HG02610 (cell line): ENCODE measurements around the gene CNTD1.
"Not testable (repeated sequence)": the region's sequence is repeated elsewhere in the genome, so short reads cannot be mapped to it uniquely, and the experiment has no call there.

ENCODE experiments used
- ATAC-seq: cut with Tn5 transposase; IDR thresholded peaks from one replicate; pipeline ENCODE4 v1.9.1; 2021; ENCODE audit warnings: mild to moderate bottlenecking, moderate library complexity; ENCODE audit not compliant: unreplicated experiment

CNTD1 gene

DNA sequence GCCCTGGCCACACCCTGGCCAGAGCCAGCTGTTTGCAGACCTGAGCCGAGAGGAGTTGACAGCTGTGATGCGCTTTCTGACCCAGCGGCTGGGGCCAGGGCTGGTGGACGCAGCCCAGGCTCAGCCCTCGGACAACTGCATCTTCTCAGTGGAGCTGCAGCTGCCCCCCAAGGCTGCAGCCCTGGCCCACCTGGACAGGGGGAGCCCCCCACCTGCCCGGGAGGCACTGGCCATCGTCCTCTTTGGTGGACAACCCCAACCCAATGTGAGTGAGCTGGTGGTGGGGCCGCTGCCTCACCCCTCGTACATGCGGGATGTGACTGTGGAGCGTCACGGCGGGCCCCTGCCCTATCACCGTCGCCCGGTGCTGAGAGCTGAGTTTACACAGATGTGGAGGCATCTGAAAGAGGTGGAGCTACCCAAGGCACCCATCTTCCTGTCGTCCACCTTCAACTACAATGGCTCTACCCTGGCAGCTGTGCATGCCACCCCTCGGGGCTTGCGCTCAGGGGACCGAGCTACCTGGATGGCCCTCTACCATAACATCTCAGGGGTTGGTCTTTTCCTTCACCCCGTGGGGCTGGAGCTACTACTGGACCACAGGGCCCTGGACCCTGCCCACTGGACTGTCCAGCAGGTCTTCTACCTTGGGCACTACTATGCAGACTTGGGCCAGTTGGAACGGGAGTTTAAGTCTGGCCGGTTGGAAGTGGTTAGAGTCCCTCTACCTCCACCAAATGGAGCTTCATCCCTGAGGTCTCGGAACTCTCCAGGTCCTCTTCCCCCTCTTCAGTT, 46.3 kb downstream of the CNTD1 start:
- ATAC-seq: no peak

DNA sequence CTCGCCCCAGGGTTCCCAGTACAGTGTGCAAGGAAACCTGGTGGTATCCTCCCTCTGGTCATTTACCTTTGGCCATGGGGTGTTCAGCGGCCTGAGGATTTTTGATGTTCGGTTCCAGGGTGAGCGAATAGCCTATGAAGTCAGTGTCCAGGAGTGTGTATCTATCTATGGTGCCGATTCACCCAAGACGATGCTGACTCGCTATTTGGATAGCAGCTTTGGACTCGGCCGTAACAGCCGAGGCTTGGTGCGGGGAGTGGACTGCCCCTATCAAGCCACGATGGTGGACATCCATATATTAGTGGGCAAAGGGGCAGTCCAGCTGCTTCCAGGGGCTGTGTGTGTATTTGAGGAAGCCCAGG, 46.9 kb downstream of the CNTD1 start:
- no peak for ATAC-seq

DNA sequence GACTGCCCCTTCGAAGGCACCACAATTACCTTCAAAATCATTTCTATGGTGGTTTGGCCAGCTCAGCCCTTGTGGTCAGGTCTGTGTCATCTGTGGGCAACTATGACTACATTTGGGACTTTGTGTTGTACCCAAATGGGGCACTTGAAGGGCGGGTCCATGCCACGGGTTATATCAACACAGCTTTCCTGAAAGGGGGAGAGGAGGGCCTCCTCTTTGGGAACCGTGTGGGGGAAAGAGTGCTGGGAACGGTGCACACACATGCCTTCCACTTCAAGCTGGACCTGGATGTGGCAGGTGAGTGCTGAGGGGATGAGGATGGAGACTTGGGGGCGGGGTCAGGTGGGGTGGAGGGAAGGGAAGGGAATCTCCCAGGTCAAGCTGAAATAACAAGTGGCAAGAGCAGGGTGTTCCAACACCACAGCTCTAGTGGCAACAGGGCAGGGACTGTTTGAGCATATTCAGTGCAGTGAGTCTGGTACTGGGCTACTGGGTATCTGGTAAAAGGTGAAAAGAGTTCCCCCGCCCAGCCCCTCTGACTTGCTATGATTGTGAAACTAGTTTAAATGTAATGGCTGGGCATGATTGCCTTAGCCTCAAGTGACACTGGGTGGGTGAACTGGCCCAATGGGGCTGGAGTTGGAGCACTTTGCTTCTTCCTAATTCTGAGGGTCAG, 47.4 kb downstream of the CNTD1 start:
- no peak for ATAC-seq

DNA sequence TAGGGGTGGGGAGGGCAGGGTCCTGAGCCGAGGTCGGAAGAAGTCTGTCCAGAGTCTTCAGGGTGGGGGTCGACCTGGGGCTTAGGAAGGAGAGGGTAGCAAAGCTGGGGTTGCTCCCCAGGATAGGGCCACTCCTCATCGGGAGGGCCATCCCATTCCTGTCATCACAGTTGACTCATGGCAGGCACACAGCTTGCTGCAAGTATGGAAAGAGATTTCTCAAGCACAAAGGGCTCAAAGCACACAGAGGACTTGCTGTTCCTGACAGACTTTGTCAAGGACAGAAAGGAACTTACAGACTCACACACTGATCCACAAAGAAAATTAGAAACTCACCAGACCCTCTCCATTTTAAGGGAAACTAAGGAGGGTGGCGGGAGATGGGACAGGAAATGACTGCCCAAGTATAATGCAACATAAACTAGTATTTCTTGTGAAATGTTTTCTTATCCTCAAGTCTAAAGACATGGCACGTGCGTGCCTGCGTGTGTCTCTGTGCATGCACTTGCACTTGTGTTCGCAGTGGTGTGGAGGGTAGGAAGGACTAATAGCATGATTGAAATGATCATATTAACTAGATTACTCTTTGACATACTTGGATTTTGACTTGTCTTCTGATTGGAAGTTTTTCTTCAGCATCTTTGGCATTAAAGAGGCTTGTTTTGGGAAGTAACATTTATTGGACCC, 48.1 kb downstream of the CNTD1 start:
- no peak for ATAC-seq

DNA sequence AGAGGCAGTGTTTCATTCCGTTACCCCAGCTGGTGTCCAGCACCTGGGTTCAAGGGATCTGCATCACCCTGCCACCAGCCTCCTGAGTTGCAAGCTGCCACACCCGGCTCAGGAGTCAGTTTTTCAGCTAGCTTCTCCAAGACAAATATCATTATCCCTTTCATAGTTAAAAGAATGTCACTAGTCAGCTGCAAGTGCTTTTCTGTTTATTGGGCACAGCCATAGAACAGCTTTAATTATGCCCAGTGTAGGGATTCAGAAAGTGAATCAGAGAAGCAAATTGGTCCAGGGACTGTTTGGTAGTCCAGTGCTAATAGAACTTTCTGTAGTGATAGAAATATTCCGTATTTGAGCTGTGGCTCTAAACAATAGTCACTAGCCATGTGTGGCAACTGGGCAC, 49.4 kb downstream of the CNTD1 start:
- no peak for ATAC-seq

DNA sequence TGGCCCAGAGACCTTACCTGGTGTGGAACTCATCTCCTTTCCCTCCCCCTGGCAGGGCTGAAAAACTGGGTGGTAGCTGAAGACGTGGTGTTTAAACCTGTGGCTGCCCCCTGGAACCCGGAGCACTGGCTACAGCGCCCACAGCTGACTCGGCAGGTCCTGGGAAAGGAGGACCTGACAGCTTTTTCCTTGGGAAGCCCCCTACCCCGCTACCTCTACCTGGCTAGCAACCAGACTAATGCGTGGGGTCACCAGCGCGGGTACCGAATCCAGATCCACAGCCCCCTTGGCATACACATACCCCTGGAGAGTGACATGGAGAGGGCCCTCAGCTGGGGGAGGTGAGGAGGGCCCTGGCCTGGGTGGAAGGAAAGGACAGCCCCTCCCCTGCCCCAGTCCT, 50.4 kb downstream of the CNTD1 start:
- ATAC-seq: no peak

DNA sequence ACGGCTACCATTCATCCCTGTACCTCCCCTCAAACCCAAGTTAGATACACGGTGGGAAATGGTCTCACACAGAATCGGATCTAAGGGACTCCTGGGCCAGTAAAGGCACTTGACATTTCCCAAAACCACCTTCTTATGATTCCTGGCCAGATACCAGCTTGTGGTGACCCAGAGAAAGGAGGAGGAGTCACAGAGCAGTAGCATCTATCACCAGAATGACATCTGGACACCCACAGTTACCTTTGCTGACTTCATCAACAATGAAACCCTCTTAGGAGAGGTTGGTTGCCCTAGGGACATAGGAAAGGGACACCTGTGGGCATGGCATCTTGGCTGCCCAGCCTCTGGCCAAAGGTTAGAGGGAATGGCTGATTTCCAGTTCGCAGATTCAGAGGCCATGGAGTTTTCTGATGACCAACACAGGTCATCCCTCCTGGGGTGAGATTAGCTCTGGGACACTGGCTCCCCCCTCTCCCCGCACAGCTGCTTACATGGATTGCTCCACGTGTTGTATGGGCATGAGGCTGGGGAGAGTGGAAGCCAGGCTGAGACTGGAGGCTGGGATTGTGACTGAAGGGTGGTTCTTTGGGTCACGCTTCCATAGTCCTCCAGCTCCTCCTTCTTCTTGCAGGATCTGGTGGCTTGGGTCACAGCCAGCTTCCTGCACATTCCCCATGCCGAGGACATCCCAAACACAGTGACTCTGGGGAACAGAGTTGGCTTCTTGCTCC, 51.0 kb downstream of the CNTD1 start:
- no peak for ATAC-seq

DNA sequence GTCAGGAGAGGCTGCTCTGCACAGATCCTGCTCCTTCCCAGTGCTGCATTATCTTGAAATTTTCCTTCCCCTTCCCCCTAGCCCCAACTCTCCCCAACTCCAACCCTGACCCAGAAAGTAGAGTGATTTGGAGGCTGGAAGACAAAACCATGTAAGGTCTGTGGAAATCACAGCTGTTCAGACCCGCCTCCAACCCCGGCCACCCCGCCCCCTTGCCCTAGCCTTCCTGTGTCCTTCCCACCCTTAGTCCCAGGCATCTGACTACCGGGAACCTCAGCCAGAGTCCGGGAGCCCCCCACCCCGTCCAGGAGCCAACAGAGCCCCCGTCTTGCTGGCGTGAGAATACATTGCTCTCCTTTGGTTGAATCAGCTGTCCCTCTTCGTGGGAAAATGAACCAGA, 52.3 kb downstream of the CNTD1 start, which contains the start of gene AOC3:
AOC3 (plus strand) TSS at position 246 of the 400 bp plus-strand sequence; CDS start at position 391, 145 bp downstream.
- ATAC-seq: no peak

DNA sequence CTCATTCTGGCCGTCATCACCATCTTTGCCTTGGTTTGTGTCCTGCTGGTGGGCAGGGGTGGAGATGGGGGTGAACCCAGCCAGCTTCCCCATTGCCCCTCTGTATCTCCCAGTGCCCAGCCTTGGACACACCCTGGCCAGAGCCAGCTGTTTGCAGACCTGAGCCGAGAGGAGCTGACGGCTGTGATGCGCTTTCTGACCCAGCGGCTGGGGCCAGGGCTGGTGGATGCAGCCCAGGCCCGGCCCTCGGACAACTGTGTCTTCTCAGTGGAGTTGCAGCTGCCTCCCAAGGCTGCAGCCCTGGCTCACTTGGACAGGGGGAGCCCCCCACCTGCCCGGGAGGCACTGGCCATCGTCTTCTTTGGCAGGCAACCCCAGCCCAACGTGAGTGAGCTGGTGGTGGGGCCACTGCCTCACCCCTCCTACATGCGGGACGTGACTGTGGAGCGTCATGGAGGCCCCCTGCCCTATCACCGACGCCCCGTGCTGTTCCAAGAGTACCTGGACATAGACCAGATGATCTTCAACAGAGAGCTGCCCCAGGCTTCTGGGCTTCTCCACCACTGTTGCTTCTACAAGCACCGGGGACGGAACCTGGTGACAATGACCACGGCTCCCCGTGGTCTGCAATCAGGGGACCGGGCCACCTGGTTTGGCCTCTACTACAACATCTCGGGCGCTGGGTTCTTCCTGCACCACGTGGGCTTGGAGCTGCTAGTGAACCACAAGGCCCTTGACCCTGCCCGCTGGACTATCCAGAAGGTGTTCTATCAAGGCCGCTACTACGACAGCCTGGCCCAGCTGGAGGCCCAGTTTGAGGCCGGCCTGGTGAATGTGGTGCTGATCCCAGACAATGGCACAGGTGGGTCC, 52.9 kb downstream of the CNTD1 start:
- not testable (repeated sequence) for ATAC-seq

DNA sequence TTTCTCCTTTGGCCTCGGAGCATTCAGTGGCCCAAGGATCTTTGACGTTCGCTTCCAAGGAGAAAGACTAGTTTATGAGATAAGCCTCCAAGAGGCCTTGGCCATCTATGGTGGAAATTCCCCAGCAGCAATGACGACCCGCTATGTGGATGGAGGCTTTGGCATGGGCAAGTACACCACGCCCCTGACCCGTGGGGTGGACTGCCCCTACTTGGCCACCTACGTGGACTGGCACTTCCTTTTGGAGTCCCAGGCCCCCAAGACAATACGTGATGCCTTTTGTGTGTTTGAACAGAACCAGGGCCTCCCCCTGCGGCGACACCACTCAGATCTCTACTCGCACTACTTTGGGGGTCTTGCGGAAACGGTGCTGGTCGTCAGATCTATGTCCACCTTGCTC, 53.7 kb downstream of the CNTD1 start:
- no peak for ATAC-seq

DNA sequence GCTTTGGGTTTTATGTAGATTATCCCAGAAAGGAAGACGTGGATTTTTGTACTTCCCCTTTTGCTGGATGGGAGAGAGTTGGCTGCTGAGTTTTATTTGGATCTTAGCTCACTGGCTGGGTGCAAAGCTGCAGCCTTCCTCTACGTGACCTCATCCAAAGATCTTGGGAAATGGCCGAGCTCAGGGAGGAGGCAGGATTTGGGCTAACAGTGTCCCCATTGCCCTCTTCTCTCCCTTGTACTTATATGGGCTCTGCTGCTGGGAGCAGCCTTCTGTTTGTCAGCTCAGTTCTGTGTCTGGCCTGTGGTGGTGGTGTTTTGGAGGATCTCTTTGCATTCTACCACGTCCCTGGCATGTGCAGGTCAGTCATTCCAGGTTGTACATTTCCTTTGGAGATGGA, 54.3 kb downstream of the CNTD1 start:
- no peak for ATAC-seq

DNA sequence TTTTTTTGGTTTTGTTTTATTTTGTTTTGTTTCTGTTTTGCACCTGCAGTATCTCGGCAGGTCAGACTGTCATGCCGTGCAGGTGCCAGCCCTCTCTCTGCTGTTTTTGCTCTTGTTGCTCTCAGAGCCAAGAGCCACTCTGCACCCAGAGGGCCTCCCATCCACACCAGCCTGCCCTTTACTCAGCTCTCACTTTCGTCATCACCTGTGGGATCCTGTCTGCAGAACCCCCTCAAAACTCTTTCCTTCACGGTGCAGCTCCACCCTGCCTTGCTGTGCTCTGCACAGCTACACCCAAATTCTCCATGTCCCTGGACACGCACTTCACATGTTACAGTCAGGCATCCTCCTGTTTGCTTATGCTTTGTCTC, 54.9 kb downstream of the CNTD1 start:
- no peak for ATAC-seq

DNA sequence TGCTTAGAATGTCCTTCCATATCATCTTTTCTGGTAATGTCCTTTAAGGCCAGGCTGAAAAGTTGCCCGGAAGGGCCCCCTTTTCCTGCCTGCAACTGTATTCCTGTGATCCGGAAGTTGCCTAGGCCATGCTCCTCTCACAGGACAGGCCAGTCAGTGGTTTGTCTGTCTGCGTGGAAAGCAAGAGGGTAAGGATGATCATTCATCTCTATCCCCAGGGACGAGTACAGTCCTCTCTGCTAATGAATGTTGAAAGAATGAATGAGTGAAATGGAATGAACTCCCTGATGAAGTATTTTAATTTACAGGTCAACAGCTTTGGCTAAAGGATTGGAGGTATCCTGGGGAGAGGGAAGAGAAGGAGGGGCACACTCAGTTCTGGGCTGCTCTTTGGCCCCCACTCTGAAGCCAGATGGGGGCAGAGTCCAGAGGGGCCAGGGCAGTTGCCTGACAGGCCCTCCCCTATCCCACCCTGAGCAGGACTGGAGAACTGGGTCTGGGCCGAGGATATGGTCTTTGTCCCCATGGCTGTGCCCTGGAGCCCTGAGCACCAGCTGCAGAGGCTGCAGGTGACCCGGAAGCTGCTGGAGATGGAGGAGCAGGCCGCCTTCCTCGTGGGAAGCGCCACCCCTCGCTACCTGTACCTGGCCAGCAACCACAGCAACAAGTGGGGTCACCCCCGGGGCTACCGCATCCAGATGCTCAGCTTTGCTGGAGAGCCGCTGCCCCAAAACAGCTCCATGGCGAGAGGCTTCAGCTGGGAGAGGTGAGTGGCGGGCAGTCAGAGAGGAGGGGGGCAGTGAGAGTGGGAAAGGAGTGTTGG, 55.5 kb downstream of the CNTD1 start:
- no peak for ATAC-seq

DNA sequence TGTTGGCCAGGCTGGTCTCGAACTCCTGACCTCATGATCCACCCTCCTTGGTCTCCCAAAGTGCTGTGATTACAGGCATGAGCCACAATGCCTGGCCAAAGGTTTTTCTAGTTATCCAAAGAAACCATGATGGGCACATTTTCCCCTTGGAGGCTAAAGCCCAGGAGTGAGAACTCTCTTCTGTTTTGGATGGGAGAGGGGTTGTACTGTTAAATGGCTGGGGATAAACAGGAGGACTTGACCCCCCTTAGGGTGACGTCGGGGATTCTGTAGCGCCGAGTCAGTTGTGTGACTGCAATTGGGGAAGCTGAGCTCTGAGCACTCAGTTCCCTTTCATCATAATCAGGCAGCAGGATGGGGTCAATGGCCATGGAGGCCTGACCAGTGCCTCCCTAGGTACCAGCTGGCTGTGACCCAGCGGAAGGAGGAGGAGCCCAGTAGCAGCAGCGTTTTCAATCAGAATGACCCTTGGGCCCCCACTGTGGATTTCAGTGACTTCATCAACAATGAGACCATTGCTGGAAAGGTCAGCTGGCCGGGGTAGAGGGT, 56.5 kb downstream of the CNTD1 start:
- no peak for ATAC-seq

DNA sequence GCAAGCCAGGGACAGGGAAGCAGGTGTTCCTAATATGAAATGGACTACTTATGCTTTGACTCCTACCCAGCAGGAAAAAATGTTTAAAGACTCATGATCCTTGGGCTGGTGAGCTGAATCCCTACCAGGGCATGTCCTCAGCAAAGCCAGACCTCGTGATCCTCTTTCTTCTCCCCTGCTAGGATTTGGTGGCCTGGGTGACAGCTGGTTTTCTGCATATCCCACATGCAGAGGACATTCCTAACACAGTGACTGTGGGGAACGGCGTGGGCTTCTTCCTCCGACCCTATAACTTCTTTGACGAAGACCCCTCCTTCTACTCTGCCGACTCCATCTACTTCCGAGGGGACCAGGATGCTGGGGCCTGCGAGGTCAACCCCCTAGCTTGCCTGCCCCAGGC, 57.4 kb downstream of the CNTD1 start:
- ATAC-seq: not testable (repeated sequence)

DNA sequence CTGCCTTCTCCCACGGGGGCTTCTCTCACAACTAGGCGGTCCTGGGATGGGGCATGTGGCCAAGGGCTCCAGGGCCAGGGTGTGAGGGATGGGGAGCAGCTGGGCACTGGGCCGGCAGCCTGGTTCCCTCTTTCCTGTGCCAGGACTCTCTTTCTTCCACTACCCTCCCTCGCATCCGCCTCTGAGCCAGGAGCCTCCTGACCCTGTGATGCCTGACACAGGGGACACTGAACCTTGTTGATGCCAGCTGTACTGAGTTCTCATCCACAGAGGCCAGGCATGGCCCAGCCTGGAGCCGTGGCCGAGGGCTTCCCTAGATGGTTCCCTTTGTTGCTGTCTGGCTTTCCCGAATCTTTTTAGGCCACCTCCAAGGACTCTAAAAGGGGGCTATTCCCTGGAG, 57.9 kb downstream of the CNTD1 start:
- ATAC-seq: not testable (repeated sequence)

DNA sequence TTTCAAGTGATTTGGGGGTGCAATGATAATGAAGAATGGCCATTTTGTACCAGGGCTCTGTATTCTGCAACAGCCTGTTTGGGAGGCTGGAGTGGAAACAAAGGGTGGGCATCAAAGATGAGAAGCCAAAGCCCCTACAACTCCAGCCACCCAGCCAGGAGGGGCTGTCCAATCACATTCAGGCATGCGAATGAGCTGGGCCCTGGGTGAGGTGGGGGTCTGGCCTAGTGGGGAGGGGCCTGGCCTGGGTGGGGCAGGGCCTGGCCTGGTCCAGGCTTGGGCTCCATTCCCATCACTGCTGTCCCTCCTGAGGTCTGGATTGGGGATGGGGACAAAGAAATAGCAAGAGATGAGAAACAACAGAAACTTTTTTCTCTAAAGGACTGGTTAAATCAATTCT, 58.7 kb downstream of the CNTD1 start:
- no peak for ATAC-seq
